Myocyte (in vitro differentiated cells): ENCODE data around the gene NAP1L5. TPM values are rescaled to one million over a fixed set of nuclear protein-coding genes. Genes with fewer than 3 reads are reported as not detected.

Source experiments
- DNase-seq: peaks from one replicate; pipeline ENCODE4 v3.0.0-alpha.2; 2012; ENCODE audit warnings: low read depth
- polyA plus RNA-seq: library from polyadenylated mRNA; unstranded; fragments of >200 nt; gene quantifications from one replicate; pipeline ENCODE4 v1.2.1, GENCODE V29; 2012; ENCODE audit warnings: missing spikeins
- total RNA-seq: library from RNA; depleted of rRNA; stranded (reverse); fragments of >200 nt; gene quantifications from 2 replicates; pipeline ENCODE4 v1.2.3, GENCODE V29; 2014

Gene NAP1L5
- total RNA-seq = 7.4 and 8.3 TPM in 2 replicates
- polyA plus RNA-seq = 8.8 TPM

DNA sequence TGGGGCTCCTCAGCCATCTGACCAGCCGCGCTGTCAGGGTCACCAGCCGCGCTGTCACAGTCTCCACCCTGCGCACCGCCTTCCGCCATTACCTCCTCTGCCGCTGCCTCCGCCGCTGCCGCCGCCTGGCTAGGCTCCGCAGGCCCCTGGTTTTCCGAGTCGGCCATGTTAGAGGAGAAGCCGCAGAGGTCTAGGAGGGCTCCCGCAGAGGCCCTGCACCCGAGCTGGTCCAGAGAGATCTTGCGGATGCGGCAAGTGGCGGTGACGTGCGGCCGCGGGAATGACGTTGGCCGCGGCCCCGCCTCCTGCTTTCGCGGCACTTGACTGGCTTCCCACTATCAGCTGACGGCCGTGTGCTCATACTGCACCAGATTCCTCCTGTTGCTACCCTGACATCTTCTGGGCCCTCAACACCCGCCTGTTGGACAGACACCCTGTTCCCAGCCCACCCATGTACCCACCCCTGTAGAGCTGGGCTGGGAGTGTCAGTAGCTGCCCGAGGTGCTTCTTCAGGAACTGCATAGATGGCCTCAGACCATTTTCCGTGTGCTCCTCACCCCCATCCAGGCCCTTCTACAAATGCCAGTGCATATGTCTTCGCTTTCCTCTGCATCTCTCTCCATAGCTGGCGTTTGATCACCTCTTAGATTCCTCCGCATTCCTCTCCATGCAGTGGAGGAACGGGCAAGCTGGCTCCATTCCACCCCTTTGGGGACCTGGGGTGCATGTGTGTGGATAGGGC is at the start of gene NAP1L5:
TSS of gene NAP1L5 (minus strand) at position 242 of the 742 bp plus-strand sequence. CDS start at position 167, 75 bp downstream.
- DNase-seq = peak; percentile 66

- DNase-seq = no peak
Measured at GRCh38 chr4:88747351-88747750, 49.7 kb upstream of the NAP1L5 start.

GRCh38 chr4:88746206-88746605 is 48.6 kb upstream of the NAP1L5 start:
- peak; percentile 57 for DNase-seq

GRCh38 chr4:88745581-88746163 is 48.0 kb upstream of the NAP1L5 start:
- DNase-seq = peak; percentile 24

GRCh38 chr4:88745175-88745574 is 47.5 kb upstream of the NAP1L5 start:
- no peak for DNase-seq

DNA sequence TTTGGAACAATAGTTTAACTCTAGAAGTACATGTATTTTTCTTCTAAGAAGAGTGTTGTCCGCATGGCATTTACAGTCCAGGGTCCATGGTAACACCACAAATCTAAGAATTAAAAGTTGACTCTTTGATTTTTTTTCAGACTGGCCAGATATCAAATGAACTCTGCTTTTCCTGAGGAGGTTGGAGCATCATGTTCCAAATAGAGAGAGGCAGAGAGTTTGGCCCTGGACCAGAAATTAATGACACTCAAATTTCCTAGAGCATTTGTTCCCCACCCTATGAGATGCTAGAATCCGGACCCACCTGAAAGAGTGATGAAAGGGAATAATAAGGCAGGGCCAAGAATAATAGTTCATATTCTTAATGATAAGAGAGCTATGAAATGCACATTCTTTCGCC is 47.0 kb upstream of the NAP1L5 start:
- DNase-seq = no peak

GRCh38 chr4:88743696-88744095 is 46.1 kb upstream of the NAP1L5 start:
- DNase-seq = peak; percentile 57

- no peak for DNase-seq
Measured at GRCh38 chr4:88742561-88742960, 44.9 kb upstream of the NAP1L5 start.

- peak; percentile 96 for DNase-seq
Measured at GRCh38 chr4:88738180-88738579, 40.6 kb upstream of the NAP1L5 start.

DNA sequence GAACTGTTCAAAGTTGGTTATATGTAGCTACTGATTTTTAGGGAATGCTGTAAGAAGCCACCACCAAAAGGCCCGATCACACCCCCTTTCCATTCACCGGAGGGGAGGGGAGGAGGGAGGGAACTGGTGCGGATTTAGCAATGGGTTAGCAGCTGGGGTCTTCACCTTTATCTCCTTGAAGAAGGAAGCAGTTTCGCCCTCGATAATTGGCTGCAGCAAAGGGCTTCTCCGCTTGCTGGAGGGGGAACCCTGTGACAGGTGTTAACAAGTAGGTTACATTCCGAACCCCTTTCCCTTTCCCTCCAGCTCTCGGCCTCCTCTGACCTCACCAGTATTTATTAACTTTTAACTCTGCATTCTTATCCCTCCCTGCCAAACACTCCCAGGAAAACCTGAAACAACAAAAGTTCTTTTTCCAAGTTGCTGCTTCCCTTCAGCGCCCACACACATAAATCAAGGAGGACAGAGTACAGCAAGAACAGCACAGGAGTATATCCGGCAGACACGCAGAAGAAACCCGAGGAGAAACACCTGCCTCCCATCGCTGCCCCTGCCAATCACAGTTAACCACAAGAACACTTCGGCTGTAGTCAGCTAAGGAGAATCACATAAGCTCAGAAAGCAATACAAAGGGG is 39.8 kb upstream of the NAP1L5 start:
- peak; percentile 97 for DNase-seq

- DNase-seq = peak; percentile 19
Measured at GRCh38 chr4:88736264-88736663, 38.6 kb upstream of the NAP1L5 start.

DNA sequence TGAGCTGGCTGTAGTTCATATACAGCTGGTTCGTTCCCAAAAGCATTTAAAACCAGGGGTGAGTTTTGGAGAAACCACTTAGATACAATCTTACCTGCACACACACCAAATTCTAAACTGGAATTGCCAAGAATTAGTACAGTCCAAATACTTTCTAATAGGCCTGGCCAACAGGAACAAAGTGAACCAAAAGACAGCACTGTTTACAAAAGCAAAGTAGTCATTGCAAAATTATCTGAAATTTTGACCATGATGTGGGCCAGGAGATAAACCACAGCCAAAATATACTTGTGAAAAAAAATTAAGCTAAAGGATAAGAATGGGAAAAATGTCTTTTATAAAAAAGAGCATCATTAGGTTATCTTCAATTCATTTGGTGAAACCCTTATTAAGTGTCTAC is 37.9 kb upstream of the NAP1L5 start:
- DNase-seq = no peak

GRCh38 chr4:88734403-88734949 is 36.8 kb upstream of the NAP1L5 start:
- no peak for DNase-seq

- DNase-seq = no peak
Measured at GRCh38 chr4:88732714-88733368, 35.2 kb upstream of the NAP1L5 start.

GRCh38 chr4:88731381-88731780 is 33.8 kb upstream of the NAP1L5 start:
- no peak for DNase-seq

GRCh38 chr4:88730811-88731210 is 33.2 kb upstream of the NAP1L5 start:
- no peak for DNase-seq

GRCh38 chr4:88729146-88729760 is 31.6 kb upstream of the NAP1L5 start:
- peak; percentile 75 for DNase-seq

DNA sequence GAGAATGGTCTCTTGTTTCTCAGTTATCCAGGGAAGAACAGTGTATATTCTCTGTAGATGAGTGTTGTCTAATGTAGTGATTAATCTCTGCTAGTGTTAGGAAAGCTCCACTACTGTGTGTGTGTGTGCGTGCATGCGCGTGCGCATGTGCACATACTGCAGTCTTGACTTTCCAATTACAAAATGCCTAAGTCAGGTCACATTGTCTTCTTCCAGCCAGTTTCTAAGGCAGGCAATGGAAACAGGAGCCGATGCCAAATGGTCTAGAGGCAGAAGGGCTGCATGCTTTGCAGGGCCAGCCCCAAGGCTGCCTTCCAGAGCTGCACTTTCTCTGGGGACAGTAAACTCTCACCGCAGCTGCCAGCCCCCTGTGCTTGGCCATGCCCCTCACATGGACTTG is 30.5 kb upstream of the NAP1L5 start:
- peak; percentile 21 for DNase-seq

DNA sequence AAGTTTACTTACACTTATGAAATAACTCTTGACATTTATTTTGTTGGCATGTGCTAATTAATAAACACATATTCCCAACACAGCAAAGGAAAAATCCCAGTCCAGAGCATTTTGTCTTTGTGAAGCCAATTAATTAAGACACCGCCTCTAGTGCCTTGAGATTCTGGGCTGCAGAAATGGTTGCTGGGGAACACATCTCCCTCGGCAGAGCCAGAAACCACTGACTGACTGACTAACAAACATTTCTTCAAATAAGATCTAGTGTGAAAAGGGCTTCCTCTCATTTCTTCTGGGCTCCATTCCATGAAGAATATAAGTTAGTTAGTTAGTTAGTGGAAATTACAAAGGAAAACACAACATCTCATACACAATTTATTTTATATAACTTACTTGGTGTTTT is 28.4 kb upstream of the NAP1L5 start:
- DNase-seq = no peak

GRCh38 chr4:88725143-88725542 is 27.5 kb upstream of the NAP1L5 start:
- DNase-seq = no peak

DNA sequence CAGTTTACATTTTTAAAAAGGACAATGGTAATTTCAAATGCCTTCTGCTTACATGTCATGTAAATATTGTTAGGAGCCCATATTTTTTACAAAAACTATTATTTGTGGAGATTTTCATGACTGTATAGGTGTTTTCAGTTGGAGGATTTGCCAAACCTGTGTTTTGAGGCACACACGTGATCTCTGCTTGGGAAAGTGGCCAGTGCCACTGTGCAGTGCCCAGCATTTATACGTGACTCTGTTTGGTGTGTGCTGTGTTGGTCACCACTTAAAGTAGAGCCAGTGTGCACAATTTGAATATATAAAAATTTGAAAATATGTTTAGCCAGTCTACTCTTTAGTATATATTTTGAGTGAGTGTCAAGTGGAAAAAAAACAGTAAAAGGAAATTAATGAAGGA is 26.8 kb upstream of the NAP1L5 start:
- DNase-seq = no peak
